Glutamatergic neuron (in vitro differentiated cells): Measurements from ENCODE around the gene GIPC3. TPM values are rescaled to one million over a fixed set of nuclear protein-coding genes. Genes with fewer than 3 reads are reported as not detected.

ENCODE experiments used
- DNase-seq: peaks from one replicate; pipeline ENCODE4 v3.0.0; 2022
- H3K27ac Mint-ChIP-seq: one replicate; pipeline ENCODE4 v1.8.0; 2020; ENCODE audit warnings: mild to moderate bottlenecking, mixed read lengths, inconsistent platforms; ENCODE audit not compliant: unreplicated experiment
- H3K27me3 Mint-ChIP-seq: one replicate; pipeline ENCODE4 v1.8.0; 2020; ENCODE audit warnings: mild to moderate bottlenecking, moderate library complexity, mixed read lengths, inconsistent platforms; ENCODE audit not compliant: unreplicated experiment
- H3K36me3 Mint-ChIP-seq: one replicate; pipeline ENCODE4 v1.8.0; 2020; ENCODE audit warnings: mild to moderate bottlenecking, mixed read lengths, inconsistent platforms; ENCODE audit not compliant: unreplicated experiment
- H3K4me1 Mint-ChIP-seq: one replicate; pipeline ENCODE4 v1.8.0; 2020; ENCODE audit warnings: mild to moderate bottlenecking, low read depth, mixed read lengths, inconsistent platforms; ENCODE audit not compliant: unreplicated experiment
- H3K4me3 Mint-ChIP-seq: one replicate; pipeline ENCODE4 v1.8.0; 2020; ENCODE audit warnings: mild to moderate bottlenecking, mixed read lengths, inconsistent platforms; ENCODE audit not compliant: unreplicated experiment
- H3K9me3 Mint-ChIP-seq: one replicate; pipeline ENCODE4 v1.8.0; 2020; ENCODE audit warnings: mild to moderate bottlenecking, moderate library complexity, mixed read lengths, inconsistent platforms; ENCODE audit not compliant: unreplicated experiment
- total RNA-seq: library from RNA; stranded (reverse); fragmentation: NEBNext Ultra II Directional; extraction: Animal tissue kit (Norgen Biotek cat#: 25700); gene quantifications from one replicate; pipeline ENCODE4 v1.2.1, GENCODE V29; 2021; ENCODE audit not compliant: unreplicated experiment
- TF ChIP-seq, protein P1 (sequence below): fragments of 200-600 bp; sonication (generic); IDR thresholded peaks from one replicate; pipeline ENCODE4 v1.5.0; 2021; ENCODE audit not compliant: partially characterized antibody, unreplicated experiment

GIPC3 gene
- total RNA-seq, 1 donor from 2014 or later = 0.20 TPM

DNA sequence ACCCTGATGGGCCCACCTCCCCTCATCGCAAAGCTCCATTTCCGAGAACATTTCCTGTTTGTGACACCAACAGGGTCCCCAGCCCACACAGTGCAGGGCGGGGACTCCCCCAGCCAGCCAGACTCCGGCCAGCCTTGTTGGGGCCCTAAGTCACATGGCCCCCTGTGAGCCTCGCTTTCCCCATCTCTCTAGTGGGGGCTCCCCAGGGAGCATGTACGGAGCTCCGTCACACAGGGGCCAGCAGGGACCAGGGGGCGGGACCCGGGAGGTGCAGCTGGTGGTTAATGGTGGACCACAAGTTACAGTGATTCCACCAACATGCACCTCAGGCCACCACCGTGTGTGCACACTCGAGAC is 19.7 kb downstream of the GIPC3 start:
- Mint-ChIP-seq H3K27me3 (peaks cover 10% of the 10 kb centered on the region), H3K27ac (no peak overlapping the region), H3K9me3 (no peaks in the 10 kb centered on the region), H3K36me3 (no peaks in the 10 kb centered on the region), H3K4me3 (no peak overlapping the region), H3K4me1 (peaks cover 2% of the 10 kb centered on the region)
- TF ChIP-seq, protein P1, sequence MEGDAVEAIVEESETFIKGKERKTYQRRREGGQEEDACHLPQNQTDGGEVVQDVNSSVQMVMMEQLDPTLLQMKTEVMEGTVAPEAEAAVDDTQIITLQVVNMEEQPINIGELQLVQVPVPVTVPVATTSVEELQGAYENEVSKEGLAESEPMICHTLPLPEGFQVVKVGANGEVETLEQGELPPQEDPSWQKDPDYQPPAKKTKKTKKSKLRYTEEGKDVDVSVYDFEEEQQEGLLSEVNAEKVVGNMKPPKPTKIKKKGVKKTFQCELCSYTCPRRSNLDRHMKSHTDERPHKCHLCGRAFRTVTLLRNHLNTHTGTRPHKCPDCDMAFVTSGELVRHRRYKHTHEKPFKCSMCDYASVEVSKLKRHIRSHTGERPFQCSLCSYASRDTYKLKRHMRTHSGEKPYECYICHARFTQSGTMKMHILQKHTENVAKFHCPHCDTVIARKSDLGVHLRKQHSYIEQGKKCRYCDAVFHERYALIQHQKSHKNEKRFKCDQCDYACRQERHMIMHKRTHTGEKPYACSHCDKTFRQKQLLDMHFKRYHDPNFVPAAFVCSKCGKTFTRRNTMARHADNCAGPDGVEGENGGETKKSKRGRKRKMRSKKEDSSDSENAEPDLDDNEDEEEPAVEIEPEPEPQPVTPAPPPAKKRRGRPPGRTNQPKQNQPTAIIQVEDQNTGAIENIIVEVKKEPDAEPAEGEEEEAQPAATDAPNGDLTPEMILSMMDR = no peak
- no peak for DNase-seq

DNA sequence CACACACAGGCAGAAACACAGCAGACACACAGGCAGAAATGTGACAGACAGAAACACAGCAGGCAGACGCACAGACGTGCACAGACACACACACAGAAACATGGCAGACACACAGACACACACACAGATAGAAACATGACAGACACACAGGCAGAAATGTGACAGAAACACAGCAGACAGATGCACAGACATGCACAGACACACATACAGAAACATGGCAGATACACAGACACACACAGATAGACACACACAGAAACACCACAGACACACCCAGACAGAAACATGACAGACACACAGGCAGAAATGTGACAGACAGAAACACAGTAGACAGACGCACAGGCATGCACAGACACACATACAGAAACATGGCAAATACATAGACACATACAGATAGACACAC is 20.1 kb downstream of the GIPC3 start:
- Mint-ChIP-seq H3K27me3 (peaks cover 10% of the 10 kb centered on the region), H3K4me3 (no peak overlapping the region), H3K36me3 (no peaks in the 10 kb centered on the region), H3K9me3 (no peaks in the 10 kb centered on the region), H3K27ac (no peak overlapping the region), H3K4me1 (peaks cover 2% of the 10 kb centered on the region)
- no peak for DNase-seq
- TF ChIP-seq, protein P1 = no peak

DNA sequence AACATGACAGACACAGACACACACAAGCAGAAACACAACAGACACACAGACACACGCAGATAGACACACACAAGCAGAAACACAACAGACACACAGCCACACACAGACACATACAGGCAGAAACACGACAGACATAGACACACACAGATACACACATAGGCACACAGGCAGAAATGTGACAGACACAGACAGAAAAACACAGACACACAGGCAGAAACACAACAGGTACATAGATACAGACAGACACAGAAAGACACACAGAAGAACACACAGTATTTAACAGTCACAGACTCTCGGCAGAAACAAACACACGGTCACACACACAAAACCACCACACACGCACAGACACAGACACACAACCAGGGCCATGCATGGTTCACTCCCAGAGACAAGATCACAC is 20.5 kb downstream of the GIPC3 start:
- Mint-ChIP-seq H3K36me3 (no peaks in the 10 kb centered on the region), H3K4me1 (peaks cover 2% of the 10 kb centered on the region), H3K4me3 (no peak overlapping the region), H3K9me3 (no peaks in the 10 kb centered on the region), H3K27ac (no peak overlapping the region), H3K27me3 (peaks cover 10% of the 10 kb centered on the region)
- no peak for DNase-seq
- TF ChIP-seq, protein P1 = no peak

DNA sequence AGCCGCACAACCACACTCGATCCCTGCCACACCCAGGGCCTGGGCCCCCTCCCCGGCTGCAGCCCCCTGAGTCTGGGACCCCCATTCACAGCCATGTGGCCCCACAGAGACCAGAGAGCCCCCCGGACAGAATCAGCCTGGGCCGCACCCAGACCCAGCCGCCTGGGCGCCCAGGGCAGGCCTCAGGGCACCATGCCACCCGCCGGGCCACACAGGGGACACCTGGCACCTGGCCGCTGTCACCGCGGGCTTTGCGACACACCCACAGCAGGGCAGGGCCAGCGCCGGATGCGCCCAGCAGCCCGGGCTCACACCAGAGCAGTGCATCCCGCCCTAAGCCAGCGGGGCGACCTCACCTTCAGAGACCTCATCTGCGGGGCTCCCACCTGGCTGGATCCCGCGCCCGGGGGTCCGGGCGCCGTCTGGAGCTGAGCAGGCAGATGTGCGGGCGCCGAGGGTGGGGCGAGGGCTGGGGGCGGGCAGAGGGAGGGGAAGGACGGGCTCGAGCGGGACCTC is 21.0 kb downstream of the GIPC3 start:
- Mint-ChIP-seq H3K27me3 (peaks cover 10% of the 10 kb centered on the region), H3K36me3 (no peaks in the 10 kb centered on the region), H3K4me1 (peaks cover 2% of the 10 kb centered on the region), H3K9me3 (no peaks in the 10 kb centered on the region), H3K4me3 (no peak overlapping the region), H3K27ac (no peak overlapping the region)
- no peak for DNase-seq
- TF ChIP-seq, protein P1 = no peak

DNA sequence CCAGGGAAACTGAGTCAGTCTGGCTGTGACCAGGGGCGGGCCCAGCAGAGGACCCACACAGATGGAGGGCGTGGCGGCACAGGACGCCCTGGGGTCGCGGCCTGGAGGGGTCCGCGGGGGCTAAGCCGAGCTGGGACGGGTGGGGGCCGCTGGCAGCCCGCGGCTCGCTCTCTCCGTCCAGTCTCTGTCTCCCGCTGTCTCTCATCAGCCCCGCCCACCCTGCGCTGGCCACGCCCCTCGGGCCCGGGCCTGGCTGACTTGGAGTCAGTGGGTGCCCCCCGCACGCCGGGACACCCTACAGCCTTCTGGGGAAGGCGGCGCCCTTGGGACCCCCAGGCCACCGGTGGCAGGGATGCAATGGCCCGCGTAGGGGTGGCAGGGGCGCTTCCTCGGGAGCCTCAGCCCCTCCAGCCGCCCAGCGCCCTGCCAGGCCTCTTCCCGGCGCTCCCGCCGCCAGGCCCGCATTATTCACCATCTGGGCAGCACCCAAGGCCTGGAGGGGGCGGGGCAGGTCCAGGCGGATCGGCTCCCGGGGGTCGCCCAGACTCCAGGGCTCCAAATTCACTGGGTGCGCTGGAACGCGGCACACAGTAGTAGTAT is 21.5 kb downstream of the GIPC3 start, which contains the start of gene TBXA2R:
TSS of gene TBXA2R (minus strand) at position 186 of the 600 bp plus-strand sequence. CDS start 6,241 bp downstream, outside the sequence.
- peak; percentile 67 for DNase-seq

More for the DNA sequence above, 21.5 kb downstream of the GIPC3 start, which contains the start of gene TBXA2R:
- H3K4me1 Mint-ChIP-seq = peaks cover 2% of the 10 kb centered on the region
- H3K27me3 Mint-ChIP-seq = peaks cover 10% of the 10 kb centered on the region
- TF ChIP-seq, protein P1 = no peak
- H3K27ac Mint-ChIP-seq = no peak within 1 kb of the TSS
- no peak within 1 kb of the TSS for H3K4me3 Mint-ChIP-seq
- H3K36me3 Mint-ChIP-seq = no peaks in the 10 kb centered on the region
- no peaks in the 10 kb centered on the region for H3K9me3 Mint-ChIP-seq
